Retina (tissue), 1 donor: ENCODE results near the gene KCTD19.
"Not testable (repeated sequence)": the region's sequence is repeated elsewhere in the genome, so short reads cannot be mapped to it uniquely, and the experiment has no call there.

ENCODE experiments used
- DNase-seq: peaks from one replicate; pipeline ENCODE4 v3.0.0-alpha.2; 2016

KCTD19 gene

DNA sequence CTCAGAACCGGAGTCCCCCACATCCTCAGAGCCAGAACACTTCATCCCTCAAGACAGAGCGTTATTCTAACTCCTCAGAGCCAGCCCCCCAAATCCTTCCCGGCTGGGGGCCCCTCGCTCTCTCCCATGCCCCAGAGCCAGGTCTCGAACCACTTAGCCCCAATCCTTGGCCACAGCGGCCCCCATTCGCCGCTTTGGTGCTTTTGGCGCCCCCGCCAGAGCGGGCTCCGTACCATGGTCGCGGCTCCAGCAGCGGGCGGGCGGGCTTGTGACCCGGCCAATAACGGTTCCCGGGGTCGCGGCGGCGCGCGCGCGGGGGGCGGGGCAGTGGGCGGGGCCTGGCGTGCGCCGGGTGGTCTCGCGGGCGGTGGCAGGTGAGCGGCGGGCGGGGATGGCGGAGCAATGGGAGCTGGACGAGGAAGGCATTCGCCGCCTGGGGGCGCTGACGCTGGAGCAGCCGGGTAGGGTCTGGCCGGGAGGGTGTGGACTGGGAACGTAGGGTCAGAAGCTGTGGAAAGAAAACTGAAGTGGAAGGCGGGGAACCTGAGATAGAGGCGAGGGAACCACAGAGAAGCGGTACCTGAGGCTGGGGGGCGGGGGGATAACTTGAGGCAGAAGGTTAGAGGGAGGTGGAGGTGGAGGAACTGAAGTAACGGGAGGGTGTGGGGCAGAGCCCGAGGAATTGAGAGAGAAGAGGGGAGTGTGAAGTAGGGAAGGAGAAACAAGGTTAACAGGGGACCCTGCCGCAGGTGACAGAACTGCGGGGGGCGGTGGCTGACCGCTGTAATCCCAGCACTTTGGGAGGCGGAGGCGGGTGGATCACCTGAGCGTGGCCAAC, at the start of gene KCTD19, which contains the start of gene LRRC36:
Gene KCTD19, minus strand, starts transcription at position 270 of the 838 bp plus-strand sequence. Its CDS starts 34 bp downstream, at position 236.
Gene LRRC36, plus strand, starts transcription at position 344 of the 838 bp plus-strand sequence. Its CDS starts 48 bp downstream, at position 392.
- DNase-seq, result peak; percentile 87

DNA sequence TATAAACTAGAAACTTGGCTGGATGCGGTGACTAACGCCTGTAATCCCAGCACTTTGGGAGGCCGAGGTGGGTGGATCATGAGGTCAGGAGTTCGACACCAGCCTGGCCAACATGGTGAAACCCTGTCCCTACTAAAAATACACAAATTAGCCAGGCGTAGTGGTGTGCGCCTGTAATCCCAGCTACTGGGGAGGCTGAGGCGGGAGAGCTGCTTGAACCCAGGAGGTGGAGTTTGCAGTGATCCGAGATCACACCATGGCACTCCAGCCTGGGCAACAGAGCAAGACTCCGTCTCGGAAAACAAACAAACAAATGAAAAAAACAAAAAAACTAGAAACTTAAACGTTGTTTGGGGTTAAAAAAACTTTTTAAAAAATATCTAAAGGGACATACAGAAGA, 49.5 kb upstream of the KCTD19 start:
- DNase-seq, result not testable (repeated sequence)

DNA sequence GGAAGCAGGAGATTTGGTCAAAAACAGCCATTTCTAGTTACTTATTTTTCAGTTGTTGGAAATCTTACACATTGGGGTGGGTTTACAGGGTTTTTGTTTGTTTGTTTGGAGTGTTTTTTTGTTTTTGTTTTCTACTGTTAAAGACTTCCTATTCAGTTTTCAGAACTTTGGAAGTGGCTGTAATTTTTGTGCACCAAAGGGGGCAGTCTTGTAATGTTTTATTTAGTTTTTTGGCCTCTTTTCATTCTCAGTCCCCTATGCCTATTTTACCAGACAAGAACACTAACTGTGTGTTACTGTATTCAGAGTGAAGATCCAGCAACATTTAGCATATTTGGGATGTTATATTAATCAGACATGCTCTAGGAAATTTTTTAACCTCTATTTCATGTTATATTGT, 46.1 kb upstream of the KCTD19 start:
- DNase-seq, result peak; percentile 40

- no peak for DNase-seq
Observed at GRCh38 chr16:67370661-67371060, 44.1 kb upstream of the KCTD19 start.

DNA sequence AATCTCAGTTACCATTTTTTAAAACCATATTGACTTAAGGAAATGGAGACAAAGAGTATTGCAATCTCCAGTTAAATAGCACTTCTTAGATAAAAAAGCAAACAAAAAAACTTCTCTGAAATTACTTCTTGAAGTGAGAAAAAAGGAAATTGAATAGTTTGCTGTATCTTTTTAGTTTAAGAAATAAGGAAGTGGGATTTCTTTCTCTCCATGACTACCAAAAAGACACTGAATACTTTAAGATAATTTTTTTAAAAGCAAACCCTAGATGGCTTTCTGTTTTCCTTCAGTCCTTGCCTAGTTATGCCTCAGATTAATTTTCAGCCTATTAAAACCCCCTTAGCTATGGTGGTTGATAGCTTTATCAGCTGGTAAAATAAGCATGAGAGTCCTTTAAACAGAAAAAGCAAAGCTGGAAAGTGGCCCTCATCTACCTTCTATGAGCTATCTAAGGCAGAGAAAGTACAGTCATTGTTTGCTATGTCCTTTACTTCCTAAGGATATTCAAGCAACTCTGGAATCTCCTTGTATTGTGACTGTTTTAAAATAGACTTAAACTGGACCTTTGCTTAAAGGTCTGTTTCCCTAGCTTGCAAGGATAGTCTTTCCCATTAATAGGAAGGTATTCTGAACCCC, 38.2 kb upstream of the KCTD19 start:
- no peak for DNase-seq

GRCh38 chr16:67361038-67361437, 34.5 kb upstream of the KCTD19 start:
- DNase-seq, result no peak

DNA sequence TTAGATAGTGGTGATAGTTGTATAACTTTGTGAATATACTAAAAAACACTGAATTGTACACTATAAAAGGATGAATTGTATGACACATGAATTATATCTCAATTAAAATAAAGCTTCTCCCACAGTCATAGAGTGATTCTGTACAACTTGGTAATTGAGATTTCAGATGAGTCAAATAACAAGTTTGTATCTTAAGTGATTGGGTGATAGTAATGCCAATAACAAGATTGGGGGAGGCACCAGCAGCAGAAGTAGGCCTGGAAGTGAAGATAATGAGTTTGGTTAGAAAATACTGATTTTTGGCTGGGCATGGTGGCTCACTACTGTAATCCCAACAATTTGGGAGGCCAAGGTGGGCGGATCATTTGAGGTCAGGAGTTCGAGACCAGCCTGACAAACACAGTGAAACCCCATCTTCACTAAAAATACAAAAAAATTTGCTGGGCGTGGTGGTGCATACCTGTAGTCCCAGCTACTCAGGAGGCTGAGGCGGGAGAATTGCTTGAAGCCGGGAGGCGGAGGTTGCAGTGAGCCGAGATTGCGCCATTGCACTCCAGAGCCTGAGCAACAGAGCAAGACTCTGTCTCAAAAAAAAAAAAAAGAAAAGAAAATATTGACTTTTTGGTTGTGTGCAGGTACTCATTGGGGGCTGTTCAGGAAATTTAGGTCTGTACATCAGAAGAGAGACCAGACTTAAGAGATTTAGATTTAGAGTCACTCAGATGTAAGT, 33.2 kb upstream of the KCTD19 start:
- DNase-seq, result not testable (repeated sequence)

DNA sequence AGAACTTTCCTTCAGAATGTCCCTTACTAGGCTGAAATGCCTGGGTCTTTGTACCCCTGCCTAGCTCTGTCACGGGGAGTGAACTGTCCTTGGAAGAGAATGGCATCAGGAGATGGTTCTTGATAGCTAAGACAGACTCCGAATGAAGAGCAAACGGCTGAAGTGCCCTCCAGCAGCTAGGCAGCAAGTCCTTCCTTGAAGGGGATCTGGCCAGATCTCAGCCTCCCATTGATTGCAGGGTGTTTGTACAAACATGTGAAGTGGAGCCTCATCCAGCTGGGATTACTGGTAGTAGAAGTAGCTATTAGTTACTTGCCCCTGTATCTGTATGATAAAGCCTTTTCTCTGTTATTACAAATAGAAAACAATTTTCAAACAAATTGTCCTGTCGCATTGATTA, 31.0 kb upstream of the KCTD19 start:
- no peak for DNase-seq

GRCh38 chr16:67356396-67356795, 29.9 kb upstream of the KCTD19 start:
- DNase-seq, result no peak

- DNase-seq, result not testable (repeated sequence)
Observed at GRCh38 chr16:67352463-67352862, 25.9 kb upstream of the KCTD19 start.

- no peak for DNase-seq
Observed at GRCh38 chr16:67350324-67350723, 23.8 kb upstream of the KCTD19 start.

DNA sequence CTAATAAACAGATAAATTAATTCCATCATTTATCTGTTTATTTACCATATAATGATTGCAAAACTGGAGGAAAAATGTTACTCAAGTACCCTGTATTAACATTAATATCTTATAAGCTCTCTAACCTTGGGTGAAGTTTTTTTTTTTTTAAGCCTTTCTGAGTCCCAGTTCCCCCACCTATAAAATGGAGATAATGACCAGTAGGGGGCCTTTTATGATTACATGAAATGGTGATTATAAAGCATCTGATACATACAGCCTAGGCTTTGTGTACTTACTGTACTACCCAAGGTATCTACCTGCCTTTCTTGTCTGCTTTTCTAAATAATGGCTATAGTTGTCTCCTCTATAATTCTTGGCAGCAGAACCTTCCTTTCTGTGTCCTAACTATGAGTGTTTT, 22.6 kb upstream of the KCTD19 start:
- DNase-seq, result peak; percentile 14

DNA sequence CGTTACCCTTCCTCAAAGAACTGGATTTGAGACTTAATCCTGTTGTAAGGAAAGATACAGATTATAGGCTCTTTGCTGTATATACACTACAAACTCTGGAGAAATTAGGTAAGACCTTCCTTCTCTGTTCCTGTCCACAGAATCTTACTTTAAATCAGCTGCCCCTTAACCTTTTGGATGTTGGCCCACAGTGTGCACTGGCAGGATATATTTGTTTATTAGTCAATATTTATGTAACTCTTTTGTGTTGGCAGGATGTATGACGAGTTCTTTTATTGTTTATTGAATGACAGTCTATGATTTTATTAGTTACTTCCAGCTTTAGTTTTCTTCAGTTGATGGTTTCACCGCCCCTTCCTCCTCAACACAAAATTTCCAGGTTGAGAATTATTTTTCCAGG, 19.8 kb upstream of the KCTD19 start:
- DNase-seq, result no peak

DNA sequence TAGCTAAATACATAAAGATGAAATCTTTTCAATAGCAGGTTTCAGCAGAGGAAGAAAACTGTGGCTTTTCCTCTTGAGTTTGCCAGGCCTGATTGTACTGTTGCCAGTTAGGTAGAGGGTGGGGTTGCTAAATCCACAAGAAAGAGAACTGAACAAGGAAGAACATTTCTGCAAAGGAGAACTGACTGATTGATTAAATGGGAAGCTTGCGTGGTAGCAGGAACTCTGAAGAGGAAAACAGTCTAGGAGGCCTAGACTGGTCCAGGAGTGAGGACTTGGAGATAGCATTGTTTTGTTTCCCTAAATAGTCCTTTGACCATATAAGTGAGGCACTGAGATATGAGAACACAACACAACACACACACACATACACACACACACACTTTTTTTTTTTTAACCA, 18.9 kb upstream of the KCTD19 start:
- no peak for DNase-seq

DNA sequence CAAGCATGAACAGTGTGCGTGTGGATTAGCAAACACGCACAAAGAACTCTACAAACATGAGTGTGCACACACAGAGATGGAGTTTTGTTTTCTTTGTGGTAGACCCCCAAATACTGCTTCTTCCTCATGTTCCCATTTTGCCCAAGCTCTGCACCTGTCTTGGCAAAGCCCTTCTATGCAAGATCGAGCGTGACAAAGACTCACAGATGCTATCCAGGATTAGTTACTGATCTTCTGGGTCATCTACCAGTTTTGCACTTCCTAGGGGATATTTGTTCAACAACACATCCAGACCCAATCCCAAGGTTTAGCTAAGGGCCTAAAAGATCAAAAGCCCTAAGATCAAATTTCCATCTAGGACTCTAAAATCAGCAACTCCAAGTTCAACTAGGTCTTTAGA, 16.1 kb upstream of the KCTD19 start:
- DNase-seq, result no peak

DNA sequence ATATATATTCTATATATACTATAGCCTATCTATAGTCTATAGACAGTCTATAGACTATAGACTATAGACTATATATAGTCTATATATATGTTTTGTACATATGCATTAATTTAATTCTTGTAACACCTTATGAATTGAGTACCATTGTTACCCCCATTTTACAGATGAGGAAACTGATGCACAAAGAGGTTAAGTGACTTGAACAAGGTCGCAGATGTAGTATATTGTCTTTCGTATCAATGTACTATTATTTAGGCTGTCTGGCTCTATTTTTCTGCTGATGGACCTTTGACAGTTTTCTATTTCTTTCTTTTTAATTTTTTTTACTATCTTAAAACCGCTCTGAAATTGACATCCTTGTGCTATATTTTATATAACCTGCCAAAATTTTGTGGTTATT, 14.7 kb upstream of the KCTD19 start:
- DNase-seq, result no peak

- DNase-seq, result no peak
Observed at GRCh38 chr16:67339453-67339852, 12.9 kb upstream of the KCTD19 start.

DNA sequence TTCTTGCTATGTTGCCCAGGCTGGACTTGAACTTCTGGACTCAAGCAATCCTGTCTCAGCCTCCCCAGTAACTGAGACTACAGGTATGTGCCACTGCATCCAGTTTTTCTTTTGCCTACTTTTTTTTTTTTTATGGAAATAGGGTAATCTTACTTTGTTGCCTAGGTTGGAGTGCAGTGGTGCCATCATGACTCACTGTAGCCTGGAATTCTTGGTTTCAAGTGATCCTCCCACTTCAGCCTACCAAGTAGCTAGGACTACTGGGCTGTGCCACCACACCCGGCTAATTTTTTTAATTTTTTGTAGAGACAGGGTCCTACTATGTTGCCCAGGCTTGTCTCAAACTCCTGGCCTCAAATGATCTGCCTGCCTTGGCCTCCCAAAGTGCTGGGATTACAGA, 10.1 kb upstream of the KCTD19 start:
- DNase-seq, result no peak

DNA sequence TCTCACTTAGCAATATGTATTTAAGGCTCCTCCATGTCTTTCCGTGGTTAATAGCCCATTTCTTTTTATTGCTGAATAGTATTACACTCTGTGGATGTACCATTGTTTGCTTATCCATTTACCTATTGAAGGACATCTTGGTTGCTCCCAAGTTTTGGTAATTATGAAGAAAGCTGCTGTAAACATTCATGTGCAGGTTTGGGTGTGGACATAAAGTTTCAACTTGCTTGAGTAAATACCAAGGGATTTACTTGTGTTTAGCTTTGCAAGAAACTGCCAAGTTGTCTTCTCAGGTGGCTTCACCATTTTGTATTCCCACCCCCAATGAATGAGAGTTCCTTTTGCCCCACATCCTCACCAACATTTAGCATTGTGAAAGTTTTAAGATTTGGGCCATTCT, 9.6 kb upstream of the KCTD19 start:
- DNase-seq, result no peak

- no peak for DNase-seq
Observed at GRCh38 chr16:67333315-67333714, 6.8 kb upstream of the KCTD19 start.

GRCh38 chr16:67329901-67330300, 3.4 kb upstream of the KCTD19 start:
- no peak for DNase-seq

DNA sequence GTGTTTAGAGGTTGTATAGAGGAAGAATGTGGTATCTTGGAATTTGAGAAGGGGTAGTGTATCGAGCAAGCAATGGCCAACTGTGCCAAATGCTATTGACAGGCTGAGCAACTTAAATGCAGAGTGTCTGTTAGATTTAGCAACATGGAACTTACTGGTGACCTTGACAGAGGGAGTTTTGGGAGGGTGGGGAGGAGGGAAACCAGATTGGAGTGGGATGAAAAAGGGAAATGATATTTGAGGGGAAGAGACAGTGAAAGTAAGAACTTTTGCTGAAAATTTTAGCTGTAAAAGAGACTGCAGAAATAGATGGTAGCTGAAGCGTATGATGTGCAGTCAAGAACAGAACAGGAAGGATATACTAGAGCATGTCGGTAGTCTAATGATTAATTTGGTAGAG, 1.2 kb upstream of the KCTD19 start:
- DNase-seq, result peak; percentile 8

DNA sequence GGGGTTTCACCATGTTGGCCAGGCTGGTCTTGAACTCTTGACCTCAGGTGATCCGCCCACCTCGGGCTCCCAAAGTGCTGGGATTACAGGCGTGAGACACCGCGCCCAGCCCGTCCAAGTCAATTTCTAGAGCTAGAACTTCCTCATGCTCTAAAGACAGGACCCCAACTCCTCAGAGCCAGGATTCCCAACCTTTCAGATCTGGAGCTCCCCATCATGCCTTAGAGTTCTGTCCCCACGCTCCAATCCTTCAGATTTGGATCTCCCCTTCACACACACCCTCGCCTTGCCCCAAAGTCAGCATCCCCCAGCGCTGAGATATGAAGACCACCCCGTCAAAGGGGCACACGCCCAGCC, 448 bp downstream of the KCTD19 start:
- DNase-seq, result no peak

GRCh38 chr16:67317853-67318252, 8.7 kb downstream of the KCTD19 start:
- DNase-seq, result no peak
